Naive thymus-derived CD8-positive, alpha-beta T cell (primary cell): ENCODE data around the gene PIGV. TPM values are rescaled to one million over a fixed set of nuclear protein-coding genes. Genes with fewer than 3 reads are reported as not detected.

ENCODE experiments used
- ATAC-seq, 2 donors: fragments of 150-1000 bp; cut with Tn5 transposase in 1 of 2; sonication (Bioruptor Pico), chemical (Tn5 transposase) in 1 of 2; 1 replicate in 1 of 2; 2 replicates in 1 of 2; pipeline ENCODE4 v1.10.0; 2021; ENCODE audit warnings: mild to moderate bottlenecking in 2 of 2, moderate library complexity in 2 of 2
- POLR2A ChIA-PET: fragments of 350-600 bp; sonication (Branson Sonifier 250); formaldehyde crosslinking; loops from one replicate; lab custom pipeline; 2021; ENCODE audit warnings: antibody characterized with exemption; lab: Charles Lee
- DNase-seq, 10 donors: peaks; one replicate each; pipeline versions ENCODE4 v3.0.0 to v3.0.0-alpha.2; 2020 to 2022
- H3K27ac Mint-ChIP-seq, 10 donors: one replicate each; pipeline ENCODE4 v1.8.0; 2020 to 2022; ENCODE audit warnings: mild to moderate bottlenecking in 10 of 10, mixed read lengths in 10 of 10, moderate library complexity in 4 of 10, inconsistent platforms in 1 of 10
- H3K27me3 Mint-ChIP-seq, 5 donors: one replicate each; pipeline ENCODE4 v1.8.0; 2021 to 2022; ENCODE audit warnings: mixed read lengths in 5 of 5
- H3K36me3 Mint-ChIP-seq, 3 donors: one replicate each; pipeline ENCODE4 v1.8.0; 2020 to 2022; ENCODE audit warnings: mixed read lengths in 3 of 3, mild to moderate bottlenecking in 2 of 3, inconsistent platforms in 1 of 3
- H3K4me1 Mint-ChIP-seq, 4 donors: one replicate each; pipeline ENCODE4 v1.8.0; 2021 to 2022; ENCODE audit warnings: mixed read lengths in 4 of 4
- H3K4me3 Mint-ChIP-seq, 10 donors: one replicate each; pipeline ENCODE4 v1.8.0; 2020 to 2022; ENCODE audit warnings: mild to moderate bottlenecking in 10 of 10, mixed read lengths in 10 of 10, moderate library complexity in 6 of 10, inconsistent platforms in 1 of 10
- H3K9me3 Mint-ChIP-seq, 9 donors: one replicate each; pipeline ENCODE4 v1.8.0; 2020 to 2022; ENCODE audit warnings: mixed read lengths in 9 of 9, mild to moderate bottlenecking in 3 of 9, inconsistent platforms in 1 of 9, moderate library complexity in 1 of 9
- polyA plus RNA-seq, 3 donors: library from polyadenylated mRNA; unstranded; fragments of 300-500 nt; fragmentation: Illumina TruSeq; gene quantifications; one replicate each; pipeline ENCODE4 v1.2.3, GENCODE V29; 2021
- total RNA-seq, 8 experiments: library from RNA in 2 of 8; stranded (reverse) in 2 of 8; gene quantifications; one replicate each; pipeline ENCODE4 v1.2.3 and lab custom pipeline; 2021 to 2026

PIGV gene
- total and polyA plus RNA-seq, 5 experiments from 2014 or later = 8.2 to 27.2 (median 14.4) TPM

DNA sequence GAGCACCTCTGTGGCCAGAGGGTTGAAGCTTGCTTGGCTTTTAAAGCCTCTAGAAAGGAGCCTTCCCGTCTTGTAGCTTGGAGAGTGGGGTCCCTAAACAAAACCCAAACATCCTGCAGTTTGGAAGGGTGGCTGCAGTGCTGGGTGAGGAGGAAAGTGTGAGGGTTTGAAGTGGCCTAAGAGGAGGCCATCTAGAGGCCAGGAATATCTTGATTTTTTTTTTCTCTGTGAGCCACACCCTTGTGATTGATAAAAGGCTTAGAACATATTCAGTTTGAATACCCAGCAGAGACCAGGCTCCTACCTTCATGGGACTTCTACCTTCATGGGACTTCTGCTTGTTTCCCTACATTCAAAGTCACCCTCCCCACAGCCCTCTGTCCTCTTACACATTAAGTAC is 37.3 kb upstream of the PIGV start:
- H3K36me3 Mint-ChIP-seq = peaks cover 0 to 87% (median 12%) of the 10 kb centered on the region in 3 donors
- ATAC-seq (no peak), DNase-seq (no peak)
- peaks cover 37 to 94% (median 82%) of the 10 kb centered on the region in 4 donors for H3K4me1 Mint-ChIP-seq
- no peaks in the 10 kb centered on the region for H3K27me3 Mint-ChIP-seq
- POLR2A ChIA-PET = interaction anchor here (1.2 to 1.3 kb wide), 2 partner anchors 9 to 26 kb away, joined by 3 to 4 read pairs; no protein-coding TSS in a partner anchor
- H3K9me3 Mint-ChIP-seq = no peaks in the 10 kb centered on the region
- peak overlapping the region in 3 of 10 donors; percentile 4 to 33 (median 8) for H3K4me3 Mint-ChIP-seq
- peak overlapping the region; percentile 53 to 91 (median 79) for H3K27ac Mint-ChIP-seq

DNA sequence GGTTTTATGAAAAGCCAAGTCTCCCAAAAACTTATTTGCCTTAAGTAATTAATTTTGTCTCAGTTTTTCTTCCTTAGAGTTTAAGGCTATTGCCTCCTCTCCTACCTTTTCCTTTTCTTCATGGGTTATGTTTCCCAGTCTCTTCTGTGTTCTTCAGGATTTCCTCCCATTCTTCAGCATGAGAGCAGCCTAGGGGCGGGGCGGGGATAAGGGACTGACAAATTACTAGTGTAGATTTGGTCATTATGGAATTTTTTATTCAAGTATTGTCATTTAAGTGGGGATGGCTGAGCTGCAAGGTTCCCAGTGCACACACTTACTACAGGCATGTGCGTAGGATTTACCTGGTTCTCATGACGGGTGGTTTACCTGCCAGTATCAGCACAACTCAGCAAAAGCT is 35.2 kb upstream of the PIGV start:
- H3K4me1 Mint-ChIP-seq = peaks cover 32 to 85% (median 78%) of the 10 kb centered on the region in 4 donors
- no peaks in the 10 kb centered on the region for H3K27me3 Mint-ChIP-seq
- POLR2A ChIA-PET = interaction anchor here (0.9 kb wide), 1 partner anchor 9 kb away, joined by 3 read pairs; no protein-coding TSS in a partner anchor
- H3K4me3 Mint-ChIP-seq = peak overlapping the region in 1 of 10 donors; percentile 62
- H3K27ac Mint-ChIP-seq = peak overlapping the region in 9 of 10 donors; percentile 36 to 87 (median 64)
- H3K36me3 Mint-ChIP-seq = peaks cover 0 to 83% (median 9%) of the 10 kb centered on the region in 3 donors
- ATAC-seq = no peak
- DNase-seq = no peak
- no peaks in the 10 kb centered on the region for H3K9me3 Mint-ChIP-seq

DNA sequence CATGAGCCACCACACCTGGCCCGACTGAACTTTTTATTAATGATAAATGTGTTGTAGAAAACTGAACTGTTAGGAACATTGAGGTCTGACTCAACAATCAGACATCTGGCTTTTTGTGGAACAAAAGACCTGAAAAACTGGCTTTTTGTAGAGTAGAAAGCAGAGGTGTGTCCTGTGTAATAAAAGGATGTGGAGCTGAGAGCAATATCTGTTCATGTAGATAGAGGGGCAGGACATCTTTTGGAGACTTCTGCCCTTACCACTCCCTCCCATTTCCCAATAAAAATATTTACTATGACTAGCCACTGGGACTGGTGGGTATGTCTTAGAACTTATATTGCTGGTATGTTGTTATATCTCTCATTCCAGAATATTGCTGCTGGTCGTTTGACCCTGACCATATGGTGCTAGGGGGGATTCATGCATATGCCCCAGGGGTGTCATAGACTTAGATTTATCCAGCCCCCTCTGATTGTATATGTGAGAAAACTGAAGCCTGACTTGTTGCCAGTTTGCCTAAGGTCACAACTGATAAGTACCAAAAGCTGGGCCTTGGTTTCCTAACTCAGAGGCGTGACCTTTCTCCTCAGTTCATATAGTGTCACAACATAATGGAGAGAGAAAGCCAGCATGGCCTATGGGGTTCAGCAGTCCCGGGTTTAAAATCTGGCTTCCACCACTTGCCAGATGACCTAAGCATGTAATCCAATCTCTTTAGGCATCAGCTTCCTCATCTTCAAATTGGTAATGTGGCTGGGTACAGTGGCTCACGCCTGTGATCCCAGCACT is 33.5 kb upstream of the PIGV start:
- peak overlapping the region in 2 of 10 donors; percentile 4 to 40 for H3K4me3 Mint-ChIP-seq
- no peak for ATAC-seq
- peaks cover 0 to 81% (median 11%) of the 10 kb centered on the region in 3 donors for H3K36me3 Mint-ChIP-seq
- no peaks in the 10 kb centered on the region for H3K9me3 Mint-ChIP-seq
- peaks cover 26 to 84% (median 75%) of the 10 kb centered on the region in 4 donors for H3K4me1 Mint-ChIP-seq
- peak overlapping the region; percentile 21 to 90 (median 64) for H3K27ac Mint-ChIP-seq
- DNase-seq = no peak
- no peaks in the 10 kb centered on the region for H3K27me3 Mint-ChIP-seq
- POLR2A ChIA-PET = interaction anchor here (0.8 kb wide), 1 partner anchor 57 kb away, joined by 3 read pairs; no protein-coding TSS in a partner anchor

DNA sequence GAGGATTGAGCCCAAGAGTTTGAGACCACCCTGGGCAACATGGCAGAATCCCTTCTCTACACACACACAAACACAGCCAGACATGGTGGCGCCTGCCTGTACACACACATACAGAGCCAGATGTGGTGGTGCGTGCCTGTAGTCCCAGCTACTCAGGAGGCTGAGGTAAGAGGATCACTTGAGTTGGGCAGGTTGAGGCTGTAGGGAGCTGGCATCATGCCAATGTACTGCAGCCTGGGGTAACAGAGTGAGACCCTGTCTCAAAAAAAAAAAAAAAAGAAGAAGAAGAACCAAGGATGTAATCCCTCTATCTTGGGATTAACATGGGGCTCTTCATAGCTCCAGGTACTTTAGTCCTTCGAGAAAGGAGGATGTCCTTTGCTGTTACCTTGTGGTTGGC is 29.4 kb upstream of the PIGV start:
- H3K4me1 Mint-ChIP-seq = peaks cover 20 to 69% (median 45%) of the 10 kb centered on the region in 4 donors
- no peak for DNase-seq
- no peaks in the 10 kb centered on the region for H3K27me3 Mint-ChIP-seq
- peaks cover 0 to 80% (median 13%) of the 10 kb centered on the region in 3 donors for H3K36me3 Mint-ChIP-seq
- no peaks in the 10 kb centered on the region for H3K9me3 Mint-ChIP-seq
- no peak overlapping the region for H3K4me3 Mint-ChIP-seq
- H3K27ac Mint-ChIP-seq = peak overlapping the region in 8 of 10 donors; percentile 34 to 79 (median 66)
- ATAC-seq = no peak
- POLR2A ChIA-PET = interaction anchor here (0.7 to 1.2 kb wide), 3 partner anchors 12 to 1080 kb away, joined by 3 to 4 read pairs (median 3); no protein-coding TSS in a partner anchor

DNA sequence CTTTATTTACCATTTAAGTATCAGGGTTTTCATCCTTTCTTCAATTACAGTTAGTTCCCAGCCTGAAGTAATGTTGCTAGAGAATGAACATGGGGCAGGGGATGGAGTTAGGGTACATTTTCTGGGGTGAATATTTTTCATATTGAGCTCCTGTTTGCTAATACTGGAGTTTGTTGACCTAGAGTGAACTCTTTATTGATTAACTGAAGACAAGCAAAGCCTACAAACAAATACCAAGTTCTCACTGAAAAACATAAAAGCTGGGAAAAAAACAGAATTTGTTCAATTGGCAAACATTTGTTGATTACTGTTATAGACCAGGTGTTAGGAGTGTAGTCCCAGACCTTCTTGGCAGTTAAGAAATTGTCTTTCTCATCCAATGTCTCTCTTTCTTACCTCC is 28.2 kb upstream of the PIGV start:
- Mint-ChIP-seq H3K27me3 (no peaks in the 10 kb centered on the region), H3K36me3 (peaks cover 0 to 82% (median 18%) of the 10 kb centered on the region in 3 donors), H3K4me1 (peaks cover 18 to 66% (median 41%) of the 10 kb centered on the region in 4 donors), H3K9me3 (no peaks in the 10 kb centered on the region), H3K27ac (peak overlapping the region in 8 of 10 donors; percentile 9 to 75 (median 64)), H3K4me3 (no peak overlapping the region)
- POLR2A ChIA-PET = interaction anchor here (1.1 to 1.2 kb wide), 2 partner anchors 27 to 68 kb away, joined by 3 to 4 read pairs; no protein-coding TSS in a partner anchor
- no peak for DNase-seq
- ATAC-seq = no peak

DNA sequence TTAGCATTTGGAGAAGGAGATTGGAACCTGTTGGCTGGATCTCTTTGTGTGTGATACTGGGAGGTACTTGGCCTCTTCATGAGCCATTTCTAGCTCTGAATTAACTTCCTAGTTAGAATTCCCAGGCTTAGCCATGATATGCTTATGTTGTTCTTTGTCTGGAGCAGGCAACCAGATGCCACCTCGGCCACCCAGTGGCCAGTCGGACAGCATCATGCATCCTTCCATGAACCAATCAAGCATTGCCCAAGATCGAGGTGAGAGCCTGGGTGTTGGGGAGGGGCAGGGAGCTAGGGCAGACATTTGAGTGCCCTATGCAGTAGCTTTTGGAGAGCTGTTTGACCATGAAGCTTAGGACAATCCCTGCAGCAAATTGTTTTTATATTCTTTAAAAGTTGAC is 26.5 kb upstream of the PIGV start:
- Mint-ChIP-seq H3K4me1 (peaks cover 18 to 62% (median 29%) of the 10 kb centered on the region in 4 donors), H3K4me3 (no peak overlapping the region), H3K9me3 (no peaks in the 10 kb centered on the region), H3K36me3 (peaks cover 0 to 88% (median 17%) of the 10 kb centered on the region in 3 donors), H3K27me3 (no peaks in the 10 kb centered on the region), H3K27ac (peak overlapping the region in 2 of 10 donors; percentile 17 to 63)
- DNase-seq = no peak
- ATAC-seq = no peak
- POLR2A ChIA-PET = interaction anchor here (1.5 kb wide), 1 partner anchor 18 kb away, joined by 3 read pairs; no protein-coding TSS in a partner anchor

DNA sequence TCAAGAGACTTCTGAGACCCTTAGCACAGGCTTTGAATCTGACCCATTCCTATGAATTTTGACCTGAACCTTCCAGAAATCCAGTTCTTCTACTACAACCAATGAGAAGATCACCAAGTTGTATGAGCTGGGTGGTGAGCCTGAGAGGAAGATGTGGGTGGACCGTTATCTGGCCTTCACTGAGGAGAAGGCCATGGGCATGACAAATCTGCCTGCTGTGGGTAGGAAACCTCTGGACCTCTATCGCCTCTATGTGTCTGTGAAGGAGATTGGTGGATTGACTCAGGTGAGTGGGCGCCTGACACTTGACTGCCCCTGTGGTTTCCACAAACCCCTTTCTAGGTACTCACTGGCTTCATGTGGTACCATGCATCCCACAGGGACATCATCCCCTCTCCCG is 20.0 kb upstream of the PIGV start:
- POLR2A ChIA-PET = interaction anchor here (1.2 kb wide), 1 partner anchor 20 kb away, joined by 4 read pairs; the partner anchor contains the start of gene PIGV
- DNase-seq = no peak
- H3K4me1 Mint-ChIP-seq = peaks cover 7 to 29% (median 22%) of the 10 kb centered on the region in 4 donors
- no peak overlapping the region for H3K4me3 Mint-ChIP-seq
- peaks cover 0 to 98% (median 18%) of the 10 kb centered on the region in 3 donors for H3K36me3 Mint-ChIP-seq
- no peak for ATAC-seq
- H3K27me3 Mint-ChIP-seq = no peaks in the 10 kb centered on the region
- H3K9me3 Mint-ChIP-seq = no peaks in the 10 kb centered on the region
- peak overlapping the region in 9 of 10 donors; percentile 20 to 76 (median 70) for H3K27ac Mint-ChIP-seq

DNA sequence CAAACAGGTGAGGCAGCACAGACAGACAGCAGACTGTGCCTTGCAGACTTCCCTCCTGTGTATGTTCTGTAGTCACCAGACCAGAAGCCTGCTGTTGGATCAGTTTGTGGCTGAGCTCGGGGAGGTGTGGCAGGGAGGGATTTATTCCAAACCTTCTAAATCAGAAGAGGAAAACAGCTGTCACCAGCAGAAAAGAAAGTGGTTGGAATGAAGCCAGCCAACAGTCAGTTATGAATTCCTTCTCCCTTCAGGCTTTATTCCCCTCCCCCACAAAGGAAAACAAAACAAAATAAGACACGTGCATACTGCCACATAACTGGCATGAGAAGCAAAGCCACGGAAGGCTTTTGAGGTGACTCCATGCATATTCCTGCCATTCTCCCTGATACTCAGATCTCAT is 19.0 kb upstream of the PIGV start:
- H3K4me1 Mint-ChIP-seq = peaks cover 5 to 25% (median 18%) of the 10 kb centered on the region in 4 donors
- H3K27ac Mint-ChIP-seq = peak overlapping the region in 9 of 10 donors; percentile 40 to 82 (median 70)
- H3K4me3 Mint-ChIP-seq = no peak overlapping the region
- H3K9me3 Mint-ChIP-seq = no peaks in the 10 kb centered on the region
- POLR2A ChIA-PET = interaction anchor here (0.8 to 1.2 kb wide), 4 partner anchors 19 to 56 kb away, joined by 3 to 4 read pairs (median 4); partner anchors contain the start of gene PIGV
- ATAC-seq = no peak
- H3K27me3 Mint-ChIP-seq = no peaks in the 10 kb centered on the region
- H3K36me3 Mint-ChIP-seq = peaks cover 0 to 98% (median 21%) of the 10 kb centered on the region in 3 donors
- no peak for DNase-seq

DNA sequence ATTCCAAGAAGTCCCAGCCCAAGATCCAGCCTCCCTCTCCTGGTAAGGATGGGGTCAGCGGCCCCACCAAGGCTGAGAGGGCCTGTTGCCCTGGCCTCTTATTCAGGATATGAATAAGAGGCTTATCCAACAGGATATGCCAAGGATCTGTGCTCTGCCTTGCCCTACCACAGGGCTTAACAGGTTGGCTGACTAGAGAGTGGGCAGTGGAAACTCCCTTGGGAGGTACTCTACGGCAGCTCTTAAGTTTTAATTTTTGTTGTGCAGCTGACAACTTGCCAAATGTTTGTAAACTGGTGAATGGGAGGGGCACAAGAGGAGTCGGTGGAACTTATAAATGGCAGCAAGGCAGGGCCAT is 16.5 kb upstream of the PIGV start:
- Mint-ChIP-seq H3K4me3 (no peak overlapping the region), H3K36me3 (peaks cover 0 to 99% (median 26%) of the 10 kb centered on the region in 3 donors), H3K27ac (peak overlapping the region in 7 of 10 donors; percentile 28 to 90 (median 66)), H3K27me3 (no peaks in the 10 kb centered on the region), H3K4me1 (peaks cover 4 to 20% (median 9%) of the 10 kb centered on the region in 4 donors), H3K9me3 (no peaks in the 10 kb centered on the region)
- ATAC-seq = no peak
- POLR2A ChIA-PET = interaction anchor here (0.8 to 1.6 kb wide), 2 partner anchors 16 to 27 kb away, joined by 3 to 7 read pairs; partner anchors contain the start of gene PIGV
- no peak for DNase-seq

DNA sequence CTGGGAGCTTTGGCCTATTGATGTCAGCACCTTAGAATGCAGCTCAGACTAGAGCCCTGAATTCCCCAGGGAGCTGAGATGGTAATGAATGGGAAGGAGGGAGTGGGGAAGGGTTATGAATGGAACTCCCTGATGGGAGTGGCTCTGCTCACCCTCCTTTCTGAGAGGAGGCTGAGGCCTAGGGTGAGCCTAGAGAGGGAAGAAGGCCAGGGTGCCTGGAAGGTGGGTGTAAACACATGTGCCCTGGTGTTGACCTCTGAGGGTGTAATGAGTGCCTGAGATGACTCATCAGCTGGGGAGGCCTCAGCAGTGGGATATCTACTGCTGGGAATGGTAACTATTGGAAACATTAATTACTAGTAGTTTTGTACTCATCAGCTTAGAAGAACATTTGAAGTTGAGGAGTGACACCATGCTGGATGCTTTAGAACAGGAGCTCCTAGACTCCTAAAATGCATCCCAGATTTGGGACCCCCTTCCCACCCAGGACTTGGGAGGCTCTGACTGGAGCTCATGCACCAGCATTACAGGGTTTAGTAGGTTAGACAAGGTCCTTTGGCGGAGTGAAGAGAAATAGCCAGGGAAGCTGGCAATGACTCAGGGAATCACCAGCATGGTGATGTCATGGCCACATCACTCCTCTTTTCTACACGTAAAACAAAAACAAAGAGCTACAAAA is 16.0 kb upstream of the PIGV start:
- ATAC-seq (no peak), DNase-seq (no peak)
- POLR2A ChIA-PET = interaction anchor here (0.7 to 1.6 kb wide), 3 partner anchors 15 to 74 kb away, joined by 3 to 7 read pairs (median 4); partner anchors contain the start of gene PIGV
- Mint-ChIP-seq H3K4me1 (peaks cover 4 to 20% (median 8%) of the 10 kb centered on the region in 4 donors), H3K36me3 (peaks cover 0 to 99% (median 28%) of the 10 kb centered on the region in 3 donors), H3K9me3 (no peaks in the 10 kb centered on the region), H3K27ac (peak overlapping the region in 9 of 10 donors; percentile 28 to 90 (median 76)), H3K4me3 (no peak overlapping the region), H3K27me3 (no peaks in the 10 kb centered on the region)

DNA sequence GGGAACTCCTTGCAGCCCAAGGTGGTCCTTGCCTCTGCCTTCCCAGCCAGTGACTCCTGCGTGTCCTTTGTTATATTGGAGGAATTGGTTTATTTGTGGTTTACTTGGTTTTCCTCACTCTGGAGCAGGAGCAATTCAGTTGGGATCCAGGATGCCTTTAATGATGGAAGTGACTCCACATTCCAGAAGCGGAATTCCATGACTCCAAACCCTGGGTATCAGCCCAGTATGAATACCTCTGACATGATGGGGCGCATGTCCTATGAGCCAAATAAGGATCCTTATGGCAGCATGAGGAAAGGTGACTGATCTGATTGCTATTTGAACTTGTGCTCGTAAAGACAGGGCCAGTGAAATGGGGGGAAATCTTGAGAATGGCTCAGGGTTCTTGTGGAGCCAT is 15.1 kb upstream of the PIGV start:
- Mint-ChIP-seq H3K27me3 (no peaks in the 10 kb centered on the region), H3K9me3 (no peaks in the 10 kb centered on the region), H3K4me3 (no peak overlapping the region), H3K4me1 (peaks cover 4 to 19% (median 6%) of the 10 kb centered on the region in 4 donors), H3K27ac (peak overlapping the region in 7 of 10 donors; percentile 25 to 78 (median 53)), H3K36me3 (peaks cover 0 to 98% (median 28%) of the 10 kb centered on the region in 3 donors)
- ATAC-seq (no peak), DNase-seq (no peak)
- POLR2A ChIA-PET = no interaction called here

DNA sequence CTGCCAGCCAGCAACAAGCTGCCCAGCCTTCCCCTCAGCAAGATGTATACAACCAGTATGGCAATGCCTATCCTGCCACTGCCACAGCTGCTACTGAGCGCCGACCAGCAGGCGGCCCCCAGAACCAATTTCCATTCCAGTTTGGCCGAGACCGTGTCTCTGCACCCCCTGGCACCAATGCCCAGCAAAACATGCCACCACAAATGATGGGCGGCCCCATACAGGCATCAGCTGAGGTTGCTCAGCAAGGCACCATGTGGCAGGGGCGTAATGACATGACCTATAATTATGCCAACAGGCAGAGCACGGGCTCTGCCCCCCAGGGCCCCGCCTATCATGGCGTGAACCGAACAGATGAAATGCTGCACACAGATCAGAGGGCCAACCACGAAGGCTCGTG is 13.3 kb upstream of the PIGV start:
- POLR2A ChIA-PET = no interaction called here
- ATAC-seq (no peak), DNase-seq (no peak)
- Mint-ChIP-seq H3K9me3 (no peaks in the 10 kb centered on the region), H3K27me3 (no peaks in the 10 kb centered on the region), H3K4me1 (peaks cover 5 to 22% (median 16%) of the 10 kb centered on the region in 4 donors), H3K27ac (peak overlapping the region in 7 of 10 donors; percentile 22 to 81 (median 56)), H3K36me3 (peaks cover 0 to 98% (median 36%) of the 10 kb centered on the region in 3 donors), H3K4me3 (no peak overlapping the region)
